ENCODE results near the gene ADGRA1.

ADGRA1 gene

DNA sequence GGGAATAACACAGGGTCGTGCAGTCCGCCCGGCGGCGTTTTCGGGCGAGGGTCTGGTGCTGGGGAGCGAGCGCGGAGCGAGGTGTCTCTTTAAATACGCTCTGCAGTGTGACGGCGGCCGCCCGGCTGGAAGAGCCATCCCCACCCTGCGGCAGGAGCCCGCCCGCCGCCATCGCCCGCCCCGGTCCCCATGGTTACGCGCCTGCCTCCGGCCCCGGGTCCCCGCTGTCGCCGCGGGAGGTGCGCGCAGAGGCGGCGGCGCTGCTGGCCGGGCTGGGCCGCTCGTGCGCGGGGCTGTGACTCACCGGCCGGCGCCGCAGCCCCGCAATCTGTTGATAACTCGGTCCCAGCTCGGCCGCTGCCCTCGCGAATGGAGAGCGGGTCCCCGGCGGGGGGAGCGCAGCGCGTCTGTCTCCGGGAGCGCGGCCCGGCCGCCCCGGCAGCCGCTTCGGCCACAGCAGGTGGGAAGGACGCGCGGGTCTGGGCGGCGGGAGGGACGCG lies at the start of gene ADGRA1:
ADGRA1 (plus strand) TSS at position 246 of the 500 bp plus-strand sequence. CDS start 986 bp downstream, outside the sequence.
- H3K9ac ChIP-seq (ENCODE audit: low read depth, low read length): no peak within 1 kb of the TSS
- no peaks in the 10 kb centered on the region for H3K36me3 ChIP-seq (ENCODE audit: insufficient read depth, low read length)
- H3K27ac ChIP-seq (ENCODE audit: low read length): no peak within 1 kb of the TSS
- H3K9me3 ChIP-seq (ENCODE audit: insufficient read depth, low read length, severe bottlenecking): no peaks in the 10 kb centered on the region
- ATAC-seq (ENCODE audit: insufficient read depth, low read depth) (no peak), DNase-seq (no peak)
- no peaks in the 10 kb centered on the region for H3K79me2 ChIP-seq (ENCODE audit: insufficient read depth, low read length)
- no peak within 1 kb of the TSS for H3K4me3 ChIP-seq (ENCODE audit: low read depth in 1 of 2, low read length in 2 of 2)
- 0 out of 2 replicates have a peak, but pooled peaks cover 4% of the 10 kb centered on the region for H4K20me1 ChIP-seq (ENCODE audit: insufficient read depth, low read length)
- peaks cover 3% of the 10 kb centered on the region for H3K27me3 ChIP-seq (ENCODE audit: insufficient read depth, low read length, poor library complexity)
- no peaks in the 10 kb centered on the region for H3K4me1 ChIP-seq (ENCODE audit: insufficient read depth, low read length)
- no peak within 1 kb of the TSS for H2AFZ ChIP-seq (ENCODE audit: low read depth, low read length)
- H3K4me2 ChIP-seq (ENCODE audit: insufficient read depth, low read length): no peak within 1 kb of the TSS
- TF ChIP-seq EZH2 (IDR thresholded peaks at IDR 0.05; ENCODE audit: borderline replicate concordance, low read depth, low read length, severe bottlenecking): no peak
- TF ChIP-seq, protein P1, sequence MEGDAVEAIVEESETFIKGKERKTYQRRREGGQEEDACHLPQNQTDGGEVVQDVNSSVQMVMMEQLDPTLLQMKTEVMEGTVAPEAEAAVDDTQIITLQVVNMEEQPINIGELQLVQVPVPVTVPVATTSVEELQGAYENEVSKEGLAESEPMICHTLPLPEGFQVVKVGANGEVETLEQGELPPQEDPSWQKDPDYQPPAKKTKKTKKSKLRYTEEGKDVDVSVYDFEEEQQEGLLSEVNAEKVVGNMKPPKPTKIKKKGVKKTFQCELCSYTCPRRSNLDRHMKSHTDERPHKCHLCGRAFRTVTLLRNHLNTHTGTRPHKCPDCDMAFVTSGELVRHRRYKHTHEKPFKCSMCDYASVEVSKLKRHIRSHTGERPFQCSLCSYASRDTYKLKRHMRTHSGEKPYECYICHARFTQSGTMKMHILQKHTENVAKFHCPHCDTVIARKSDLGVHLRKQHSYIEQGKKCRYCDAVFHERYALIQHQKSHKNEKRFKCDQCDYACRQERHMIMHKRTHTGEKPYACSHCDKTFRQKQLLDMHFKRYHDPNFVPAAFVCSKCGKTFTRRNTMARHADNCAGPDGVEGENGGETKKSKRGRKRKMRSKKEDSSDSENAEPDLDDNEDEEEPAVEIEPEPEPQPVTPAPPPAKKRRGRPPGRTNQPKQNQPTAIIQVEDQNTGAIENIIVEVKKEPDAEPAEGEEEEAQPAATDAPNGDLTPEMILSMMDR (IDR thresholded peaks at IDR 0.05; ENCODE audit: borderline replicate concordance, extremely low read depth, low read length, poor library complexity, severe bottlenecking): no peak

DNA sequence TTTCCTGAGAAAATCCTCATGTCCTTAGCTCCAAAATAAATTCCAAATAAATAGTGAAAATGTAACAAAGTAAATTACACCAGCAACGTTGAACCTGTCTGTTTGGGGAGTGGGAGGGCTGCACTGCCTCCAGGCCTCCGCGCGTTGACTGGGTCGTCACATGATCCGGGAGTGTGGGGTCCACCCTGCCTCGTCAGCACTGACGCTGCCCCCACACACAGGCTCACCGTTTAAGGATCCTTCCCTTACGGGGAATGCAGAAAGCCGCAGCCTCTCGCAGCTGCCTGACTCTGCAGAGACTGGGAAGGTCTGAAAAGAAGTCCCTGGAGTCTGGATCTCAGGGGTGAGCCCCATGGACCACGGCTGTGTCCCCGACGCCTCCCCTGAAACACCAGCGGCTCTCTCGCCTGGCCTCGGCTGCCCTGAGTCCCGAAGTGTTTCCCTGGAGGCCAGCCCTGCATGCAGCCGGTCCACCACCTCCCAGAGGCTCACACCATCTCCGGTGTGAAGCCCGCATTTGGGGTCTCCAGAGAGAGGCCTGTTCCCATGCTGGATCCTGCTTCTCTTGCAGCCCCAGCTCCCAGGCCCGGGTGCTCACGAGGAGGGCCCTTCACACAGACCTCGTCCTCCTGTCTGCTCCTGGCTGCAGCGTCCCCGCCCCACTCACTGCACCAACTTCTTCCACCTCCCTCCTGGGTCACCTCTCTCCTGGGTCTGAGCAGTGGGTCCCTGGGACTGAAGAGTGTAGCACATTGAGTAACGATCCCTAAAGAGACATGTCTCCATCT lies 49.5 kb upstream of the ADGRA1 start:
- TF ChIP-seq, protein P1 (IDR thresholded peaks at IDR 0.05; ENCODE audit: borderline replicate concordance, extremely low read depth, low read length, poor library complexity, severe bottlenecking): no peak
- TF ChIP-seq EZH2 (IDR thresholded peaks at IDR 0.05; ENCODE audit: borderline replicate concordance, low read depth, low read length, severe bottlenecking): no peak
- peaks cover 7% of the 10 kb centered on the region for H3K27me3 ChIP-seq (ENCODE audit: insufficient read depth, low read length, poor library complexity)
- peaks cover 7% of the 10 kb centered on the region for H4K20me1 ChIP-seq (ENCODE audit: insufficient read depth, low read length)
- no peaks in the 10 kb centered on the region for H3K36me3 ChIP-seq (ENCODE audit: insufficient read depth, low read length)
- no peak overlapping the region for H3K27ac ChIP-seq (ENCODE audit: low read length)
- no peaks in the 10 kb centered on the region for H3K79me2 ChIP-seq (ENCODE audit: insufficient read depth, low read length)
- no peak overlapping the region for H3K9ac ChIP-seq (ENCODE audit: low read depth, low read length)
- no peaks in the 10 kb centered on the region for H3K4me1 ChIP-seq (ENCODE audit: insufficient read depth, low read length)
- no peak overlapping the region for H3K4me2 ChIP-seq (ENCODE audit: insufficient read depth, low read length)
- no peak overlapping the region for H2AFZ ChIP-seq (ENCODE audit: low read depth, low read length)
- H3K4me3 ChIP-seq (ENCODE audit: low read depth in 1 of 2, low read length in 2 of 2): no peak overlapping the region
- ATAC-seq (ENCODE audit: insufficient read depth, low read depth) (no peak), DNase-seq (no peak)
- no peaks in the 10 kb centered on the region for H3K9me3 ChIP-seq (ENCODE audit: insufficient read depth, low read length, severe bottlenecking)

DNA sequence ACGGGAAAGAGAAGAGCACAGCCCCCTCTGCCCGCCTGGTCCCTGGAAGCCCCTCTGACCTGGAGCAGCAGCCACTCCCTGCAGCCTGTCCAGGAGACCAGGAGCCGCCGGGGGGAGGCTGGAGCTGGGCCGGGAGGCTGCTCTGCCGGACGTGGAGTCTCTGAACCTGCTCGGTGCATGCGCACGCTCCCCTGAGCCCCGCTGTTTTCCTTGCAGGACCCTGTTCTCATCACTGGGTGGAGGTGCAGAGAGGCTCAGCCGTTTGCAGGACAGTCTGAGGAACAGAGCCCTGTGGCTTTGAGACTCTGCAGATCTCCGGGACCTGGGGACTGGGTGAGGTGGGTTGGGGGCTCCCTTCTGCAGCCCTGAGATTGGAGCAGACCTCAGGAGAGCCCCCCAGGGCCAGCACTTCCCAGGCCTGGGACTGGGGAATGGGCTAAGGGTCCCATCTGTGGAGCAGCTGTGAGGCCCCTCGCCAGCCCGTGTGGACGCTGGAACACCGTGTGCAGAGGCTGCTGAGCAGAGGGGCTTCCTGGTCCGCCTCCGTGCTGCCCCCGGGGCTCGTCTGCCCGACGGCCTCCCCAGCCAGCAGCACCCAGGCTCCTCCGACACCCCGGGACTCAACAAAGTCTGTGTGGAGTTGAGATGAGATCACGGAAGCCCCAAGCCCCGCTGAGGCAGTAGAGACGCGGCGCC lies 48.5 kb upstream of the ADGRA1 start:
- TF ChIP-seq EZH2 (IDR thresholded peaks at IDR 0.05; ENCODE audit: borderline replicate concordance, low read depth, low read length, severe bottlenecking): no peak
- TF ChIP-seq, protein P1 (IDR thresholded peaks at IDR 0.05; ENCODE audit: borderline replicate concordance, extremely low read depth, low read length, poor library complexity, severe bottlenecking): no peak
- H3K4me3 ChIP-seq (ENCODE audit: low read depth in 1 of 2, low read length in 2 of 2): no peak overlapping the region
- no peaks in the 10 kb centered on the region for H3K36me3 ChIP-seq (ENCODE audit: insufficient read depth, low read length)
- no peak overlapping the region for H3K27ac ChIP-seq (ENCODE audit: low read length)
- H3K27me3 ChIP-seq (ENCODE audit: insufficient read depth, low read length, poor library complexity): peaks cover 7% of the 10 kb centered on the region
- no peak overlapping the region for H3K4me2 ChIP-seq (ENCODE audit: insufficient read depth, low read length)
- no peak overlapping the region for H3K9ac ChIP-seq (ENCODE audit: low read depth, low read length)
- H4K20me1 ChIP-seq (ENCODE audit: insufficient read depth, low read length): peaks cover 9% of the 10 kb centered on the region
- no peaks in the 10 kb centered on the region for H3K79me2 ChIP-seq (ENCODE audit: insufficient read depth, low read length)
- no peaks in the 10 kb centered on the region for H3K9me3 ChIP-seq (ENCODE audit: insufficient read depth, low read length, severe bottlenecking)
- no peak overlapping the region for H2AFZ ChIP-seq (ENCODE audit: low read depth, low read length)
- DNase-seq (no peak), ATAC-seq (ENCODE audit: insufficient read depth, low read depth) (no peak)
- no peaks in the 10 kb centered on the region for H3K4me1 ChIP-seq (ENCODE audit: insufficient read depth, low read length)

Data from DND-41 (cell line).